CD4-positive, alpha-beta T cell treated with Interferon gamma for 1 hour (primary cell): ENCODE data around the gene ZNF483.
"Not testable (repeated sequence)": the region's sequence is repeated elsewhere in the genome, so short reads cannot be mapped to it uniquely, and the experiment has no call there.

Experiments used
- DNase-seq: peaks from one replicate; pipeline ENCODE4 v3.0.0-alpha.2; 2020

ZNF483 gene

DNA sequence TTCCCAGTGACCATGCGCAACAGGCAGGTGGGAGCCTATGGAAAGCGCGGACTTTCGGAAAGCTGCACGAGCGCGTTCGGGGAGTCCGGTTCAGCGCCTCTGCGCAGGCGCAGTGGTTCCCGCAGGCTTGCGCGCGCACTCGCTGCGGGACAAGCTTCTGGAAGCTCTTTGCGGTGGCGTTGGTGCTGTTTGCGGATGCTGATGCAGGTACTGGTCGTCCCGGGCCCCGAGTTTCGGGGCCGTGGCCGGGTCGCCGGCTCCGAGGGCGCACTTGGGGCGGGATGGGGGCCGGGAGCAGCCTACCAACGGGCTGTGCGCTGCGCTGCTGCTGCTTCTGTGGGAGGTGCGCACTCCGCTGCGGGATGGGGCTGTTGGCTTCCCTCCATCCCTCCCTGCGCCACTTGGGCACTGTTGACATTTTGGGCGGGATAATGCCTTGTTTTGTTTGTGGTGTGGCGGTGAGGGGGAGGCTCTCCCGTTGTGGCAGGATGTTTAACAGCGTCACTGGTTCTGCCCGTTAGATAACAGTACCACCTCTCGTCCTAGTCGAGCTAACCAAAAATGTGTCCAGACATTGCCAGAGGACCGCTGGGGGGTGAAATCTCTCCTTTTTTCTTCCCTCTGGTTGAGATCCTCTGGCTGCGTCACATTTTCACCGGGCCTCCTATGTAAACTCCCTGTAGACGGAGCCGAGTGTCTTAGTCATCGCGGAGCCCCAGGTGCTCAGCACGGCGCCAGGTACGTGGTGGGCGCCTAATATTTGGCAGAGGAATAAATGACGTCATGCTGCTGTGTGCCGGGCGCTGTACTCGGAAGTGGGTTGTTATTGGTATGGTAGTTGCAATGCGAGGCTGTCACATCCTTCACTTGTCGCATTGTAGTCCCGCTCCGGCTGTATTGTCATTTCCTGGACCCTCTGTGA is at the start of gene ZNF483:
Gene ZNF483 (plus strand): TSS at position 124 of the 922 bp plus-strand sequence. CDS start 2,217 bp downstream, outside the sequence.
- DNase-seq = peak; percentile 79

DNA sequence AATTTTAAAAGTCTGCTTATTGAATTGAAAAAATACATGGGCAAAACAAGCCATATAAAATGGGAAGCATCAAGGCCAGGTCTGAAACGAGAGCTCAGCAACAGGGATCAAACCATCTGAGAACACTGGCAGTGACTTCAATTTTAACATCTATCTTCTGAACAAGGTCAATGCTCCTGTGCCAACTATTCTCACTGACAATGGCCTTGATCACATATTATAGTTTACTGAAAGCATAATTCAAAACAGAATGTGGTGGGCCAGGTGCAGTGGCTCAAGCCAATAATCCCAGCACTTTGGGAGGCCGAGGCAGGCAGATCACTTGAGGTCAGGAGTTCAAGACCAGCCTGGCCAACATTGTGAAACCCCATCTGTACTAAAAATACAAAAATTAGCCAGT is 49.8 kb upstream of the ZNF483 start:
- no peak for DNase-seq

DNA sequence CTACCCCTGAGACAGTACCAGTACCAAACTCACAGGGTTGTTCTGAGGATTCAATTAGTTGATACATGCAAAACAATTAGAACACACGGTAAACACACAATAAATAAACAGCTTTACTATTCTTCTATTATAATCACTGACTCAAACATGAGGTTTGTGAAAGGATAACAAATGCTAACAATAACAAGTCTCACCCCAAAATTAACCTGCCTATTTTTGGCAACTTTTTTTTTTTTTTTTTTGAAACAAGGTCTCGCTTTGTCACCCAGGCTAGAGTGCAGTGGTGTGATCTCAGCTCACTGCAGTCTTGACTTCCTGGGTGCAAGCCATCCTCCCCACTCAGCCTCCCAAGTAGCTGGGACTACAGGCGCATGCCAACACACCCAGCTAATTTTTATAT is 47.3 kb upstream of the ZNF483 start:
- DNase-seq = no peak

DNA sequence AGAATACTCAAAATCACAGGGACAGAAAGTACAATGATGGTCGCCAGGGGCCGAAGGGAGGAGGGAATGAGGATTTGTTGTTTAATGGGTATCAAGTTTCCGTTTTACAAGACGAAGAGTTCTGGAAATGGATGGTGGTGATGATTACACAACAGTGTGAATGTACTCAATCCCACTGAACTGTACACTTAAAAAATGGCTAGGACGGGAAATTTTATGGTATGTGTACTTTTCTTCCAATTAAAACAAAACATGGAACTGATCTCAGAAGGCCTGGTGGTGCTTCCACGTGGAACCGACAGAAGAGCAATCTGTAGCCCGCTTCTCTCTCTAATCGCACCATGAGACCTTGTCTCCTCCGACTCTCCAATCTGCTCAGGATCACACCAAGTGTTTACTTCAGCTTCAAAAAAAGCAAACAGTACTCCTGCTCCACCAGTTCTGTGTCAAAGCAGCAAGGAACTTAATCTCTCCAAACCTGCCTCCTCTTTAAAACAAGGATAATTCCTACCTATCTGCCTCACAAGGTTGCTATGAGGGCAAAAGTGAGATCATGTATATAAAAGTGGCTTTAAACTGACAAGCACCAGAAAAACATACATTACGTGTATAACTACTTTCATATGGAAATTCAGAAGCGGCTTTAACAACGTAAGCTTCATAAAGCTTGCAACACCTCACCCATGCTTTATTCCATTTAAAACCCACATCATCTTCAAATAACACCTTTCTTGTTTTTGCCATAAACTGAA is 42.9 kb upstream of the ZNF483 start:
- DNase-seq = no peak

DNA sequence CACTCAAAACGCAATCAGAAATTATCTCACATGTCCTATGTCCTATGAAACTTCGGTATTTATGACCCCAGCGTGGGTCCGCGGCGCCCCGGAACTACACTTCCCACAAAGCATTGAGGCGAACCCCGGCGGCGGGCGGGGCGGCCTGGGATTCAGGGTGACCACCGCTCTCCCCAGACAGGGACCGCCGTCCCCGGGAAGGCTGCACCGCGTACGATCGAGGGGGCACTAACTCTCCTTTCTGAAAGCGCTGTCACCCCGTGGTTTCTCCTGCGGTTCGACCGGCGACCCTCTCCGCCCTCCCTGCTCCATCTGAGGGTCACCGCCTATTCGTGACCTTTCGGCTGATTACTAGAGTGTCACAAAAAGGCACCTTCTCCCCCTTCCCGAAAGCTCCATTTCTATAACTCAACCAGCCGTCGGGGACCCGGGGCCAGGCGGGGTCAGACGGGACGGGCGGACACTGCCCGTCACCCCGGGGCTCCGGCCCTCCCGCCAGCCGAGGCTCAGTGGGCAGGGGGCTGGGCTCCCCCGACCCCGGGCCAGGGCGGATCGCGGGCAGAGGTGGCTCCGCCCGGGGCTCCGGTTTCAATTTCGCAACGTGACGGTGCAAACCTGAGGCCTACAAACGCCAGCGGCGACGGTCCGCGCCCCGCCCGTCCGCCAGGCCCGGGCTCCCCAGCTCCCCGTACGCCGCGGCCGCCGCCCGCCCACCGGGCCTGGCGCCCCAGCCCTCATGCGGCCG is 42.1 kb upstream of the ZNF483 start:
- DNase-seq = peak; percentile 38

DNA sequence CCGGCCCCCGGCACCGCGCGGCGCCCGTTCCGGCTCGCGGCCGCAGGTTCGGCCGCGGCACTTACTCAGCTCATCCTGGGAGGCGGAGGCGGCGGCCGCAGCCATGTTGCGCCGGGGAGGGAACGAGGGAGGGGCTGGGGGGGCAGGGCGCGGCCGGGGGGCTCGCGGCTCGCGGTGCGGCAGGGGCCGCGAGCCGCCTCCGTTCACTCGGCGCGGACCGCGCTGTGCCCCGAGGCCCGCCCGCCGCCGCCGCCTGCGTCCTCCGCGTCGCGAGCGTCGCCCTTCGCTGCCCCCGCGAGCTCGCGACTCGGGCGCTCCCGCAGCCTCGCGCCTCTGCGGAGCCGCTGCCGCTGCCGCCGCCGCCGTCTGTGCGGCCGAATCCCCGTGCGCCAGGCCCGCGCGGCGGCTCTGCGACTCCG is 41.5 kb upstream of the ZNF483 start:
- peak; percentile 38 for DNase-seq

DNA sequence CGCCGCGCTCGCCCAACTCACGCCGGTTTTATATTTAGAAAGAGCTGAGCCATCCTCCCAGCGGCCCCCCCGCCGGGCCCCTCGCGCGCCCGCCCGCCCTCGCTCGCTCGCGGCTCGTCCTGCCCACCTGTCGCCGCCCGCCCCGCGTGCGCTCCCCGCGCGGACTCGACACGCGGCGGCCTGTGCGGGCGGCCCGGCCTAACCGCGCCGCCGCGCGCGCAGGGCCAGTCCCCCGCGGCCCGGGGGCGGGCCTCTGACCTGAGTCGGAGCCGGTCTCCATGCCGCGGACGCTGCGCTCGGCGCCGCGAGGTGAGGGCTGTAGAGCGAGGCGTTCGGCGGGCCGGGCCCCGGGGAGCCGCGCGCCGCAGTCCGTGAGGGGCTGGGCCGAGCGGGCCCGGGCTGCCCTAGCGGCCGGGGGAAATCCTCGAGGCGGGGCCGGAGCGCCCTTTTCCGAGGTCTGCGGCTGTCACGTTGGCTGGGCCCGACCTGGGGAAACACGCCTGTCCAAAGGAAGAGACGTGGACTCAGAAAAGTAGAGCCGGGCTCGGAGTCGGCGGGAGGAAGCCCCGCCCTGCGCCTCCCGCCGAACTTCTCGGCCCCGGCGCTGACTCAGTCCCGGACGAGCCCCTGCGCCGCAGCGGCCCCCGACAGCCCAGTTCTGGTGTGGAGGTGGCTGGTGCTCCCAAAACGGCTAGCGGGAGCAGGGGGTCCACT is 41.0 kb upstream of the ZNF483 start, which contains the start of gene ECPAS:
Gene ECPAS (minus strand): TSS at position 526 of the 714 bp plus-strand sequence. CDS start 11,465 bp downstream, outside the sequence.
- peak; percentile 62 for DNase-seq

DNA sequence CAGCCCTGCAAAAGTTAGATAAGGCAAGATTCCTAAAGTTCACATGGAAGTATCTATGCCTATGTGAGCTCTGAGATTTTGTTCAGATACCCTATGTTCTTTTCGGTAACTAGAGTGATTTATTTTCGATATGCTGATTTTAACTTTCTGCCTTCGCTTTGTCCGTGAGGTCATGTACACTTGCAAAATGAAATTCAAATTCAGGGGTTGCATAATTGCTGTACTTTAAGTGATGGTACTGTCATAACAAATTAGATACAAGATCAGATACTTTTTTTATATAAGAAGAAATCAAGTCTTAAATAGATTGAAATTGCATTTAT is 40.4 kb upstream of the ZNF483 start:
- DNase-seq = no peak

DNA sequence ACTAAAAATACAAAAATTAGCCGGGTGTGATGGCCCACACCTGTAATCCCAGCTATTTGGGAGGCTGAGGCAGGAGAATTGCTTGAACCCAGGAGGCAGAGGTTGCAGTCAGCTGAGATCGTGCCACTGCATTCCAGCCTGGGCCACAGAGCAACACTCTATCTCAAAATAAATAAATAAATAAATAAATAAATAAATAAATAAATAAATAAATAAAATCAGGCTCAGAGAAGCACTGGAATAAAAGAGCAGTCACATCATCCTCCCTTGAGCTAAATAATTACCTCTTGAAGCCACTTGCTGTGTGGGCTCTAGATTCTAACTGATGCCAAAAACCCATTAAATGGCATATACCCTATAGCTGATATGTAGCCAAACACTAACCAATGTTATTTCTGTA is 27.8 kb upstream of the ZNF483 start:
- not testable (repeated sequence) for DNase-seq

DNA sequence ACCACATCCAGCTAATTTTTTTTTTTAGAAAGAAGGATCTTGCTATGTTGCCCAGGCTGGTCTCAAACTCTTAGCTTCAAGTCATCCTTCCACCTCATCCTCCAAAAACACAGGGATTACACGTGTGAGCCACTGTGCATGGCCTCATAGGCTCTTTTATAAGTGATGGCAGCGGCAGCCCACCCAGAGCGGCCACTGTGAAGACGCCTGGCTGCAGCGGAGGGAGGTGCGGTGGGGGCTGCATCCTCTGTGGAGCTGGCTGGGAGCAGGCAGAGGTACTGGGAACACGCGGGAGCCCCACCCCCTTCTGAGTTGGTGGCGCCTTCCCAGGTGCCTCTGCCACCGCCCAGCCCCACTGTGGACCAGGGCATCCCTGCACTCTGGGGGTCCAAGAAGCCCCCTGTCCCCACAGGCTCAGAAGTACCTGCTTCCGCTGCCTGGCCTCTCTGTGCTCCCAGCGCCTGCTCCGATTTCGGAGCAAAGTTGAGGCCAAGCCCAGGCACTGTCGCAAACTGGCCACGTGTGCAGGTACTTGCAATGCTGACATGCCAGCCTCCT is 23.9 kb upstream of the ZNF483 start:
- DNase-seq = no peak

DNA sequence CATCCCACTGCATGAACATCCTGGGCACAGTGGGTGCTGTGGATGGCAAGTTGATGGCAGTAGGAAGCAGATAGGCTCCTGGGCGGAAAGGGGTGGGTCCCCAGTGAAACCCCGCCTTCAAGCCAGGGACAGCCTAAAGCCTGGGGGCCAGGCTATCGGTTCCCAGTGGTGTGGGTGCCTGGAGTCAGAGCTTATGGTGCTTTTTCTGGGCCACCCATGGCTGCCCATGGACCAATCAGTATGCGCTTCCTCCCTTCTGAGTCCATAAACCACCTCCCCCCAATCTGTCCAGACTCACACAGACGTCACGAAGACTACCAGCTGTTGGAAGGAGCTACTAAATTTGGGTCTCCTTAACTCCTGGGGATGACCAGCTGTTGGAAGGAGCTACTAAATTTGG is 23.3 kb upstream of the ZNF483 start:
- DNase-seq = no peak

DNA sequence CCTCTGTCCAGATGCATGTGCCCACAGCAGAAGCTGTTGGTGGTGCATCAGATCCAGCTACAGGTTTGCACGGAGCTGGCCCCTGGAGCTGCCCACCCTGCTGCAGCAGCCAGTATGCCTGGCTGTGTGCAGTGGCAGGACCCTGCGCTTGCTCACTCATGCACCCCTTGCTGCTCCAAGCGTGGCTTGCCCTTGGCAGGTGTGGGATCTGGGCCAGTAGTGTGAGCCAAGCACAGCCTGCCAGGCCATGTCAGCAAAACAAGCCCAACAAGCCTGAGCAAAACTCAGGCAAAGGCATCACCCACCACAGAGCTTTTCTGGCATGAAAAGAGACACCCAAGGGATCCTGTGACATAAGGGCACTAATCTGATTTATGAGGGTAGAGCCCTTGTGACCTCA is 22.5 kb upstream of the ZNF483 start:
- no peak for DNase-seq

DNA sequence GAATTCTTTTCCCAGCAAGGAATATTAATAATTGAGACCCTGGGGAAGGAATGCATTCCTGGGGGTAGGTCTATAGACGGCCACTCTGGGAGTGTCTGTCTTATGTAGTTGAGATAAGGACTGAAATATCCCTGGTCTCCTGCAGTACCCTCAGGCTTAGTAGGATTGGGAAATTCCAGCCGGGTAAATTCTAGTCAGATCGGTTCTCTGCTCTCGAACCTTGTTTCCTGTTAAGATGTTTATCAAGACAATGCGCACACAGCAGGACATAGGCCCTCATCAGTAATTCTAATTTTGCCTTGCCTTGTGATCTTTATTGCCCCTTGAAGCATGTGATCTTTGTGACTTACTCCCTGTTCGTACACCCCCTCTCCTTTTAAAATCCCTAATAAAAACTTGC is 13.4 kb upstream of the ZNF483 start:
- not testable (repeated sequence) for DNase-seq

DNA sequence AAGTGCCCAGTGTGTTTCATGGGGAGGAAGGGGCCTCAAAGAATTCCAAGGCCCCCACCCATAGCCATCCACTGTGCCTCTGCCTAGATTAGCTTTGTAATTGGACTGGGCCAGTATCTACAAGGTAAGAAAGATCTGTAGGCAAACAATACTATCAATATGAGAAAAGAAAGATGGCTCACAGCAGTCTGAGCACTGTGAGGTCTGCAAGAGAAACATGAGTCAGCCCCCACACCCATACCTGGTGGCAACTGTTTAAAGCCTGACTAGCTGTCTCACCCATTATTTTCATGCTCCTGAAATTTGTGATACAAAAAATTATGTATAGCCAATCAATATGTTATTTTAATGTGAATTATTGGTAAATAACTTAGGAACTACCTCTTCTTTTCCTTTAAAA is 10.0 kb upstream of the ZNF483 start:
- DNase-seq = no peak

DNA sequence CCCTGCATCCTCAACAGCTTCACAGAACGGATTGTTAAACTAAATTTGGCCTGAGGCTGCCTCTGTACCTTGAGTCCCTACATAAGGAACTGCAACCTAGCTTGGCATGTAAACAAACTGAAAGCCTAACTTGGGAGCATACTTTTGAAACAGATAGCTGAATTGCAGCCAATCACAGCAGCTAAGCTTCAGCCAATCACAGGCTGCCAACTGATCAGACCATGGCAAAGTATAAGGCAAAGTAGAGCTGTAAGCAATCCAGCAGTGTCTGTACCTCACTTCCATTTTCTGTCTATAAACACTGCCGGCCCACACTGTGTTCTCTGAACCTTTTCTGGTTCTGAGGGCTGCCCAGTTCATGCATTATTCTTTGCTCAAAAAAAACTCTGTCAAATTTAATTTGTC is 8.9 kb upstream of the ZNF483 start:
- no peak for DNase-seq

DNA sequence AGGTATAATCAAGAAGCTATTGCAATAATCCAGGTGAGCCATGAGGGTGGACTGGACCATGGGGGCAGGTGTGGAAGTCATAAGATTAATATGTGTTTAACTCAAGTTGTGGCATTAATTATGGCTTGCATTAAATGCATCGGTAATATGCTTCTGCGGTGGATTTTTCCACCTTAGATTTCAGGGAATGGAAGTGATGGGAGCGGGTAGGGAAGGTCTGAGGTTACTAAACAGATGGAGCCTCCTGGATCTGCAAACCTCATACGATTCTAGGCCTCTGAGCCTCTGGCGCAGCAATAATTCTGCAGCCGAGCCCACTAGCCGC is 286 bp upstream of the ZNF483 start:
- no peak for DNase-seq

DNA sequence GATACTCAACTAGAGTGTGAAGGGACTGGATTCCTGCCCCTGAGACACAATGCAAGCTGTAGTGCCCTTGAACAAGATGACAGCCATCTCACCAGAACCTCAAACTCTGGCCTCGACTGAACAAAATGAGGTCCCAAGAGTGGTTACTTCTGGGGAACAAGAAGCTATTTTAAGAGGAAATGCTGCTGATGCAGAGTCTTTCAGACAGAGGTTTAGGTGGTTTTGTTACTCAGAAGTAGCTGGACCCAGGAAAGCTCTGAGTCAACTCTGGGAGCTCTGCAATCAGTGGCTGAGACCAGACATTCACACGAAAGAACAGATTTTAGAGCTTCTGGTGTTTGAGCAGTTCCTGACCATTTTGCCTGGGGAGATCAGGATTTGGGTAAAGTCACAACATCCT is 2.4 kb downstream of the ZNF483 start:
- DNase-seq = no peak

DNA sequence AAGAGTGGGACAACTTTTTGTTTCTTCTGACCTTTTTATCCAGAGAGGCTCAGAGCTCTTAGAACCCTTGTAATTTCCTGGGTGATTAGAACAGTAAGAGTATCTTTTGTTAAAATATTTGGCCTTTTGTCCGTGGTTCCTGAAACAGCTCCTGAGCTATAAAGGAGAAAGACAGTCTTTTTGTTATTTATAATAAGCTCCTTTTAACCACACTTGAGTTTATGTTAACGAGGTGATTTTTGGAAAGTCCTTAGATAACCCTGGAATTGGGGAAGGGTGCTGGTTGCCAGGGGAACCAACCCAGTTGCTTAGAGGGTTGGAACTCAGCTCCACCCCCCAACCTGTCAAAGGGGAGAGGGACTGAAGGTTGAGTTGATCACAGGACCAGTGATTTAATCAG is 4.8 kb downstream of the ZNF483 start:
- DNase-seq = no peak

DNA sequence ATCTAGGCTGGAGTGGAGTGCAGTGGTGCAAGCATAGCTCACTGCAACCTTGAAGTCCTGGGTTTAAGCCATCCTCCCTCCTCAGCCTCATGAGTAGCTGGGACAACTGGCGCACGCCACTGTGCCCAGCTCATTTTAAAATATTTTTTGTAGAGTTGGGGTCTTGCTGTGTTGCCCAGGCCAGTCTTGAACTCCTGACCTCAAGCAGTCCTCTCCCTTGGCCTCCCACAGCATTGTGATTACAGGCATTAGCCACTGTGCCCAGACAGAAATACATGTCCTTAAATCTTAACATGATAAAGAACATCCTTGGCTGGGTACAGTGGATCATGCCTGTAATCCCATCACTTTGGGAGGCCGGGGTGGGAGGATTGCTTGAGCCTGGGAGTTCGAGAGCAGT is 6.7 kb downstream of the ZNF483 start:
- no peak for DNase-seq

DNA sequence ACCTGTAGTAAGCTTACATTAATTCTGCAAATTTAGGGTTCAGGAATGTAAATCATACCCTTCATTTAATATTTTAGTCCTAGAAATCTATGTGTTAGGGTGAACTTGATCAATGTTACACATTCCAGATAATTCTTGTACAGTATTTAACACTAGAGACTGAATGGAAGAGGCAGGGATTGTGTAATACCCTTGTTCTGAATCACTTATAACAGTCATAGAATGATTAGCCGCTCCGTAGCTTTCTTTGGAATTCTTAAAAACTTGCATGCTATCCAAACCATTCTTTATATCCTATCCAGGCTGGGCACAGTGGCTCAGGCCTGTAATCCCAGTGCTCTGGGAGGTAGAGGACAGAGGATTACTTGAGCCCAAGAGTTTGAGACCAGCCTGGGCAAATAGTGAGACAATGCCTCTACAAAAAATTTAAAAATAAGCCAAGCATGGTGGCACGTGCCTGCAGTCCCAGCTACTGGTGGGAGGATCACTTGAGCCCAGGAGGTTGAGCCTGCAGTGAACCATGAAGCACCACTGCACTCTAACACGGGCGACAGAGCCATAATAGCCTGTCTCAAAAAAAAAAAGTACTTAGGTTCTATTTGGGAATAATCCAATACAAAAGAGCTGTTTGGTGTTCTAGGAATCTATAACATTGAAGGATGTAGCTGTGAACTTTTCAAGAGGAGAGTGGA is 8.3 kb downstream of the ZNF483 start:
- no peak for DNase-seq

DNA sequence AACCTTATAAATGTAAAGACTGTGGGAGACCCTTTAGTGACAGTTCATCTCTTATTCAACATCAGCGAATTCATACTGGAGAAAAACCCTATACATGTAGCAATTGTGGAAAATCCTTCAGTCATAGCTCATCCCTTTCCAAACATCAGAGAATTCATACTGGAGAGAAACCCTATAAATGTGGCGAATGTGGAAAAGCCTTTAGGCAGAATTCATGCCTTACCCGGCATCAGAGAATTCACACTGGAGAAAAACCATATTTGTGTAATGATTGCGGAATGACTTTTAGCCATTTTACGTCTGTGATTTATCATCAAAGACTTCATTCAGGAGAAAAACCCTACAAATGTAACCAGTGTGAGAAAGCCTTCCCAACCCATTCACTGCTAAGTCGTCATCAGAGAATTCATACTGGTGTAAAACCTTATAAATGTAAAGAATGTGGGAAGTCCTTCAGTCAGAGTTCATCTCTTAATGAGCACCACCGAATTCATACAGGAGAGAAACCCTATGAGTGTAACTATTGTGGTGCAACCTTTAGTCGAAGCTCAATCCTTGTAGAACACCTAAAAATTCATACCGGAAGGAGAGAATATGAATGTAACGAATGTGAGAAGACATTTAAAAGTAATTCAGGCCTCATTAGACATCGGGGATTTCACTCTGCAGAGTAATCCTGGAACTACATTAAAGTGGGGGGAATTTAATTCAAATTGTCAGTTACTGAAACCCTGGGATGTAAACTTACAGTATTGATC is 17.7 kb downstream of the ZNF483 start:
- DNase-seq = no peak
